IMR-90 (cell line): Measurements from ENCODE around the gene ADGRF4. TPM values are rescaled to one million over a fixed set of nuclear protein-coding genes. Genes with fewer than 3 reads are reported as not detected.

Experiments used
- ATAC-seq: fragments of 200-7000 bp; cut with Tn5 transposase; 2 replicates; pipeline ENCODE4 v1.9.1; 2020; ENCODE audit warnings: low read depth, mild to moderate bottlenecking, moderate library complexity
- BruUV-seq: library from RNA; stranded (reverse); fragments of 400-500 nt; replicated peaks from 2 replicates; lab custom pipeline; 2021; lab: Mats Ljungman, UMichigan
- CTCF ChIA-PET: fragments of 300-600 bp; formaldehyde crosslinking; extraction: SDS; loops from one replicate; lab custom pipeline; 2021; ENCODE audit warnings: antibody characterized with exemption; lab: Yijun Ruan, JAX
- POLR2A ChIA-PET: fragments of 300-600 bp; sonication (Branson Sonifier 250); formaldehyde crosslinking; loops from one replicate; lab custom pipeline; 2022; ENCODE audit warnings: antibody characterized with exemption; ENCODE audit not compliant: unreplicated experiment; lab: Charles Lee
- DNase-seq: peaks from one replicate; pipeline ENCODE4 v3.0.0; 2013
- H2AFZ ChIP-seq: replicated peaks from 2 replicates; pipeline ENCODE3; 2013; ENCODE audit warnings: low read length, mild to moderate bottlenecking; ENCODE audit not compliant: poor library complexity
- H2AK5ac ChIP-seq: 2 replicates; pipeline ENCODE4 v1.6.1; 2013; ENCODE audit warnings: low read depth, low read length, inconsistent platforms
- H2AK9ac ChIP-seq: replicated peaks from 2 replicates; pipeline ENCODE3; 2013; ENCODE audit warnings: mild to moderate bottlenecking, low read depth, low read length, moderate library complexity; ENCODE audit not compliant: poor library complexity
- H2BK120ac ChIP-seq: 2 replicates; pipeline ENCODE4 v1.6.1; 2013; ENCODE audit warnings: low read depth, low read length, inconsistent platforms
- H2BK15ac ChIP-seq: 3 replicates; pipeline ENCODE4 v1.6.1; 2013; ENCODE audit warnings: low read depth, low read length, inconsistent platforms
- H2BK20ac ChIP-seq: 2 replicates; pipeline ENCODE4 v1.6.1; 2013; ENCODE audit warnings: low read depth, mild to moderate bottlenecking, inconsistent platforms, low read length, moderate library complexity
- H2BK5ac ChIP-seq: 2 replicates; pipeline ENCODE4 v1.6.1; 2013; ENCODE audit warnings: mild to moderate bottlenecking, low read depth, low read length, inconsistent platforms; ENCODE audit not compliant: poor library complexity, severe bottlenecking
- H3K14ac ChIP-seq: replicated peaks from 2 replicates; pipeline ENCODE4 v1.6.1; 2013; ENCODE audit warnings: low read depth, low read length, inconsistent platforms
- H3K18ac ChIP-seq: 2 replicates; pipeline ENCODE4 v1.6.1; 2013; ENCODE audit warnings: low read depth, low read length, control low read depth
- H3K23ac ChIP-seq: 2 replicates; pipeline ENCODE4 v1.6.1; 2013; ENCODE audit warnings: low read depth, low read length, inconsistent platforms
- H3K27ac ChIP-seq: 2 replicates; pipeline ENCODE4 v1.5.1; 2013; ENCODE audit warnings: mild to moderate bottlenecking, control low read depth, low read length; ENCODE audit not compliant: insufficient read depth
- H3K27me3 ChIP-seq: 2 replicates; pipeline ENCODE4 v1.6.1; 2013; ENCODE audit warnings: low read length; ENCODE audit not compliant: control insufficient read depth, insufficient read depth
- H3K36me3 ChIP-seq: 2 replicates; pipeline ENCODE4 v1.6.1; 2013; ENCODE audit warnings: low read length, mixed read lengths; ENCODE audit not compliant: control insufficient read depth, insufficient read depth
- H3K4ac ChIP-seq: 2 replicates; pipeline ENCODE4 v1.6.1; 2013; ENCODE audit warnings: low read depth, low read length, inconsistent platforms
- H3K4me1 ChIP-seq: 2 replicates; pipeline ENCODE4 v1.6.1; 2013; ENCODE audit warnings: low read length, mixed read lengths; ENCODE audit not compliant: control insufficient read depth, insufficient read depth
- H3K4me2 ChIP-seq: 2 replicates; pipeline ENCODE4 v1.6.1; 2013; ENCODE audit warnings: low read depth, mild to moderate bottlenecking, control low read depth, low read length, moderate library complexity
- H3K4me3 ChIP-seq: 2 replicates; pipeline ENCODE4 v1.5.1; 2013; ENCODE audit warnings: low read depth, mild to moderate bottlenecking, control low read depth, low read length, moderate library complexity; ENCODE audit not compliant: insufficient read depth
- H3K56ac ChIP-seq: 2 replicates; pipeline ENCODE4 v1.6.1; 2013; ENCODE audit warnings: low read length, inconsistent platforms; ENCODE audit not compliant: insufficient read depth; ENCODE audit errors: extremely low read depth
- H3K79me1 ChIP-seq, 2 experiments: 2 replicates each; pipeline ENCODE4 v1.6.1; 2013; ENCODE audit warnings: low read length in 2 of 2, inconsistent platforms in 1 of 2, low read depth in 1 of 2
- H3K9ac ChIP-seq: 2 replicates; pipeline ENCODE4 v1.6.1; 2013; ENCODE audit warnings: low read depth, low read length, control low read depth
- H3K9me1 ChIP-seq: 2 replicates; pipeline ENCODE4 v1.6.1; 2013; ENCODE audit warnings: low read length, inconsistent platforms; ENCODE audit not compliant: insufficient read depth
- H3K9me3 ChIP-seq: 2 replicates; pipeline ENCODE4 v1.6.1; 2013; ENCODE audit warnings: low read length; ENCODE audit not compliant: control insufficient read depth, insufficient read depth
- H4K20me1 ChIP-seq: 2 replicates; pipeline ENCODE4 v1.6.1; 2013; ENCODE audit warnings: low read length, inconsistent platforms; ENCODE audit not compliant: insufficient read depth
- H4K5ac ChIP-seq: 2 replicates; pipeline ENCODE4 v1.6.1; 2013; ENCODE audit warnings: mild to moderate bottlenecking, low read depth, low read length, control low read depth
- H4K8ac ChIP-seq, 2 experiments: 2 replicates each; pipeline ENCODE4 v1.6.1; 2013; ENCODE audit warnings: low read depth in 2 of 2, low read length in 2 of 2, control low read depth in 1 of 2, inconsistent platforms in 1 of 2
- H4K91ac ChIP-seq: 2 replicates; pipeline ENCODE4 v1.6.1; 2013; ENCODE audit warnings: low read depth, low read length, inconsistent platforms; ENCODE audit not compliant: insufficient read depth
- NFE2L2 ChIP-seq: fragments of 150-350 bp; IDR thresholded peaks from 2 replicates; pipeline ENCODE4 v1.6.1; 2016; ENCODE audit warnings: low read depth, mild to moderate bottlenecking, low read length
- RAD21 ChIP-seq: IDR thresholded peaks from 2 replicates; pipeline ENCODE4 v1.6.1; 2012; ENCODE audit warnings: low read length, improper control_type of control experiment
- RFX5 ChIP-seq: IDR thresholded peaks from 2 replicates; pipeline ENCODE4 v1.8.0; 2012; ENCODE audit warnings: low read depth, mild to moderate bottlenecking, low read length, moderate library complexity
- SMC3 ChIP-seq: fragments of 150-350 bp; IDR thresholded peaks from 2 replicates; pipeline ENCODE4 v1.6.1; 2016; ENCODE audit warnings: low read depth, mild to moderate bottlenecking, antibody characterized with exemption, low read length, moderate library complexity
- WGBS, 2 experiments: methylation state at CpG; one replicate each; pipeline versions ENCODE4 v1.1.5 to v1.1.7; 2013; ENCODE audit warnings: missing lambda C conversion rate in 2 of 2; ENCODE audit not compliant: insufficient read length in 1 of 2; ENCODE audit errors: extremely low coverage in 2 of 2; 5-methylcytosine and 5-hydroxymethylcytosine counted together
- dilution Hi-C: fragments of 300-500 bp; cut with HindIII; formaldehyde crosslinking; loops from one replicate; pipeline ENCODE4 v1.14.3; 2018; ENCODE audit warnings: low sequenced_read_pairs; ENCODE audit not compliant: unreplicated experiment
- in situ Hi-C: fragments of 300-500 bp; cut with MboI; formaldehyde crosslinking; loops from 3 replicates; pipeline ENCODE4 v1.14.3; 2019; ENCODE audit warnings: low sequenced_read_pairs, inconsistent platforms, mixed read lengths
- intact Hi-C: fragments of 100-400 bp; cut with micrococcal nuclease; formaldehyde crosslinking; loops from 2 replicates; pipeline ENCODE4 v1.10.0; 2022
- polyA plus RNA-seq, 3 experiments: library from polyadenylated mRNA; depleted of rRNA; stranded (reverse); fragments of >200 nt; gene quantifications; 2 replicates each; pipeline ENCODE4 v1.2.3, GENCODE V29; 2012; ENCODE audit warnings: low replicate concordance in 1 of 3
- total RNA-seq: library from RNA; depleted of rRNA; stranded (reverse); fragments of >200 nt; gene quantifications from 2 replicates; pipeline ENCODE4 v1.2.3, GENCODE V29; 2012

The ADGRF4 gene
- total and polyA plus RNA-seq, 2 of the 4 experiments (the other 2 are of a cell fraction) = under 0.01 to 0.02 TPM

DNA sequence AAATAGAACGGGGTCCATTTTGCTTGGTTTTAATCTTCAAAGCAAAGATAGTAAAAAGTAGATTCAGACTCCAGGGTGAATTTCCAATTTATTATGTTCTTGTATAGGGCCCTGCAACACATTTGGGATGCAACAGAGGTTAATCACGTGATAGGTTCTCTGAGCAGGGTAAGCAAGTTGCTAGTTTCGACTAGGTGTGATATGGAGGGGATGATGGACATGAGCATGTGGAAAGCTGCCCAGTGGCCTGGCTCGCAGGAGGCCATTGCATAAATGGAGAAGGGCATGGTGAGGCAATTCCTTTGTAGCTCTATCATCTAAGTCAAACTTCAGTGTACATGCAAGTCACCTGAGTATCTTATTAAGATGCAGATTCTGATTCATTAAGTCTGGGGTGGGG lies 17.7 kb upstream of the ADGRF4 start:
- no peak overlapping the region for H4K8ac ChIP-seq
- H3K4ac ChIP-seq = no peak overlapping the region
- no peak overlapping the region for H2BK20ac ChIP-seq
- H3K79me1 ChIP-seq = no peaks in the 10 kb centered on the region
- H3K18ac ChIP-seq = no peak overlapping the region
- CTCF ChIA-PET = no interaction called here
- POLR2A ChIA-PET = no interaction called here
- no peak for DNase-seq
- H3K27me3 ChIP-seq = no peaks in the 10 kb centered on the region
- in situ Hi-C loops (no loop called here), dilution Hi-C loops (no loop called here), intact Hi-C loops (no loop called here)
- no peak overlapping the region for H2AK9ac ChIP-seq
- H4K91ac ChIP-seq = no peak overlapping the region
- no peak overlapping the region for H2AK5ac ChIP-seq
- WGBS, 2 experiments = 44% methylated on average over 2 of the region's 4 CpGs; no CpG with 5 or more reads in 1 of the 2 experiments
- no peak overlapping the region for H2BK5ac ChIP-seq
- TF ChIP-seq RAD21 (no peak), NFE2L2 (no peak), RFX5 (no peak), SMC3 (no peak)
- H2BK120ac ChIP-seq = no peak overlapping the region
- H3K14ac ChIP-seq = no peak overlapping the region
- H3K9ac ChIP-seq = no peak overlapping the region
- H3K23ac ChIP-seq = no peak overlapping the region
- H3K9me3 ChIP-seq = no peaks in the 10 kb centered on the region
- H2AFZ ChIP-seq = no peak overlapping the region
- no peak overlapping the region for H3K56ac ChIP-seq
- H4K20me1 ChIP-seq = no peaks in the 10 kb centered on the region
- H3K36me3 ChIP-seq = no peaks in the 10 kb centered on the region
- no peak overlapping the region for H3K4me3 ChIP-seq
- H3K27ac ChIP-seq = no peak overlapping the region
- no peaks in the 10 kb centered on the region for H3K4me1 ChIP-seq
- BruUV-seq = no TSS peak
- H2BK15ac ChIP-seq = no peak overlapping the region
- ATAC-seq = no peak
- no peaks in the 10 kb centered on the region for H3K9me1 ChIP-seq
- H4K5ac ChIP-seq = no peak overlapping the region
- H3K4me2 ChIP-seq = no peak overlapping the region
